Osteocyte (in vitro differentiated cells): ENCODE data around the gene CACNA1H. TPM values are rescaled to one million over a fixed set of nuclear protein-coding genes. Genes with fewer than 3 reads are reported as not detected.

Experiments used
- DNase-seq: peaks from one replicate; pipeline ENCODE4 v3.0.0; 2021; ENCODE audit warnings: mixed read lengths; ENCODE audit not compliant: unreplicated experiment; ENCODE audit errors: extremely low spot score
- H3K27ac Mint-ChIP-seq: one replicate; pipeline ENCODE4 v1.8.0; 2021; ENCODE audit warnings: mild to moderate bottlenecking, mixed read lengths; ENCODE audit not compliant: unreplicated experiment
- H3K27me3 Mint-ChIP-seq: one replicate; pipeline ENCODE4 v1.8.0; 2021; ENCODE audit warnings: mixed read lengths; ENCODE audit not compliant: unreplicated experiment
- H3K36me3 Mint-ChIP-seq: one replicate; pipeline ENCODE4 v1.8.0; 2021; ENCODE audit warnings: mixed read lengths; ENCODE audit not compliant: unreplicated experiment
- H3K4me1 Mint-ChIP-seq: one replicate; pipeline ENCODE4 v1.8.0; 2021; ENCODE audit warnings: mixed read lengths; ENCODE audit not compliant: unreplicated experiment
- H3K4me3 Mint-ChIP-seq: one replicate; pipeline ENCODE4 v1.8.0; 2021; ENCODE audit warnings: mild to moderate bottlenecking, moderate library complexity, mixed read lengths; ENCODE audit not compliant: unreplicated experiment
- H3K9me3 Mint-ChIP-seq: one replicate; pipeline ENCODE4 v1.8.0; 2021; ENCODE audit warnings: mixed read lengths; ENCODE audit not compliant: unreplicated experiment
- total RNA-seq: library from RNA; stranded (reverse); gene quantifications from 2 replicates; pipeline ENCODE4 v1.2.1, GENCODE V29; 2021
- TF ChIP-seq, protein P1 (sequence below): fragments of 200-600 bp; sonication (generic); IDR thresholded peaks from 2 replicates; pipeline ENCODE4 v1.5.0; 2021; ENCODE audit warnings: antibody characterized with exemption, mild to moderate bottlenecking, moderate library complexity

CACNA1H gene
- total RNA-seq, 1 donor from 2014 or later = 21.2 TPM

GRCh38 chr16:1141716-1142115 is 11.2 kb upstream of the CACNA1H start:
- no peak overlapping the region for H3K27ac Mint-ChIP-seq
- DNase-seq = no peak
- H3K27me3 Mint-ChIP-seq = peaks cover 6% of the 10 kb centered on the region
- no peaks in the 10 kb centered on the region for H3K9me3 Mint-ChIP-seq
- H3K4me3 Mint-ChIP-seq = no peak overlapping the region
- no peaks in the 10 kb centered on the region for H3K36me3 Mint-ChIP-seq
- H3K4me1 Mint-ChIP-seq = peaks cover 1% of the 10 kb centered on the region
- TF ChIP-seq, protein P1, sequence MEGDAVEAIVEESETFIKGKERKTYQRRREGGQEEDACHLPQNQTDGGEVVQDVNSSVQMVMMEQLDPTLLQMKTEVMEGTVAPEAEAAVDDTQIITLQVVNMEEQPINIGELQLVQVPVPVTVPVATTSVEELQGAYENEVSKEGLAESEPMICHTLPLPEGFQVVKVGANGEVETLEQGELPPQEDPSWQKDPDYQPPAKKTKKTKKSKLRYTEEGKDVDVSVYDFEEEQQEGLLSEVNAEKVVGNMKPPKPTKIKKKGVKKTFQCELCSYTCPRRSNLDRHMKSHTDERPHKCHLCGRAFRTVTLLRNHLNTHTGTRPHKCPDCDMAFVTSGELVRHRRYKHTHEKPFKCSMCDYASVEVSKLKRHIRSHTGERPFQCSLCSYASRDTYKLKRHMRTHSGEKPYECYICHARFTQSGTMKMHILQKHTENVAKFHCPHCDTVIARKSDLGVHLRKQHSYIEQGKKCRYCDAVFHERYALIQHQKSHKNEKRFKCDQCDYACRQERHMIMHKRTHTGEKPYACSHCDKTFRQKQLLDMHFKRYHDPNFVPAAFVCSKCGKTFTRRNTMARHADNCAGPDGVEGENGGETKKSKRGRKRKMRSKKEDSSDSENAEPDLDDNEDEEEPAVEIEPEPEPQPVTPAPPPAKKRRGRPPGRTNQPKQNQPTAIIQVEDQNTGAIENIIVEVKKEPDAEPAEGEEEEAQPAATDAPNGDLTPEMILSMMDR = no peak

DNA sequence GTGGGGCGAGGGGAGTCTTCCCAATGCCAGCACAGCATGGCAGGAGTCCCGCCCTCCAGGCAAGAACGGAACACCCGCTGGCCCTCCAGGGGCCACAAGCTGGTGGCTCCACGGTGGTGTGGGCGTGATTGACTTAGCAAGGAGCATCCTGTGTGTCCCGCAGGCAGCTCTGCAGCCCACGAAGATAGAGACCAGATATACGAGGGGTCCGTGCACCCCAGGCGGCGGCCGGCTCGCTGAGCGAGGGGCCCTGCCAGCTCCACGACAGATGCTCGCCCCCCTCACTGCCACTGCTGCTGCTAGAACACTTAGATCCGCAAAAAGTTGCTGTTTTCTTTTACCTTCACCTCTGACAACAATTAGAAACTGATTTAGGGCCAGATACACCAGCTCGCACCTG is 10.0 kb upstream of the CACNA1H start:
- no peak for DNase-seq
- Mint-ChIP-seq H3K4me1 (peaks cover 1% of the 10 kb centered on the region), H3K27ac (no peak overlapping the region), H3K9me3 (no peaks in the 10 kb centered on the region), H3K27me3 (peaks cover 6% of the 10 kb centered on the region), H3K4me3 (no peak overlapping the region), H3K36me3 (no peaks in the 10 kb centered on the region)
- TF ChIP-seq, protein P1 = no peak

- Mint-ChIP-seq H3K36me3 (no peaks in the 10 kb centered on the region), H3K4me1 (peaks cover 1% of the 10 kb centered on the region), H3K27me3 (peaks cover 6% of the 10 kb centered on the region), H3K4me3 (no peak overlapping the region), H3K27ac (no peak overlapping the region), H3K9me3 (no peaks in the 10 kb centered on the region)
- no peak for DNase-seq
- TF ChIP-seq, protein P1 = no peak
These were observed 9.0 kb upstream of the CACNA1H start for GRCh38 chr16:1143761-1144450.

- H3K4me1 Mint-ChIP-seq = peaks cover 1% of the 10 kb centered on the region
These were observed 8.2 kb upstream of the CACNA1H start for GRCh38 chr16:1144476-1145382.

More at GRCh38 chr16:1144476-1145382, 8.2 kb upstream of the CACNA1H start:
- Mint-ChIP-seq H3K27ac (no peak overlapping the region), H3K9me3 (no peaks in the 10 kb centered on the region), H3K27me3 (peaks cover 6% of the 10 kb centered on the region), H3K4me3 (no peak overlapping the region), H3K36me3 (no peaks in the 10 kb centered on the region)
- DNase-seq = no peak
- TF ChIP-seq, protein P1 = no peak
